T-helper 17 cell (primary cell): ENCODE measurements around the gene EYA4. TPM values are rescaled to one million over a fixed set of nuclear protein-coding genes. Genes with fewer than 3 reads are reported as not detected.

Source experiments
- ATAC-seq: fragments of 150-1000 bp; cut with Tn5 transposase; 2 replicates; pipeline ENCODE4 v1.10.0; 2021; ENCODE audit warnings: mild to moderate bottlenecking, moderate library complexity
- DNase-seq, 3 donors: peaks; one replicate each; pipeline versions ENCODE4 v3.0.0 to v3.0.0-alpha.2; 2020 to 2021
- H3K9me3 ChIP-seq: one replicate; pipeline ENCODE4 v1.7.0; 2013; ENCODE audit warnings: low read length, mild to moderate bottlenecking; ENCODE audit not compliant: control insufficient read depth, poor library complexity, severe bottlenecking
- H3K27ac Mint-ChIP-seq: one replicate; pipeline ENCODE4 v1.8.0; 2022; ENCODE audit warnings: mild to moderate bottlenecking, moderate library complexity, mixed read lengths
- H3K27me3 Mint-ChIP-seq: one replicate; pipeline ENCODE4 v1.8.0; 2022; ENCODE audit warnings: mixed read lengths
- H3K36me3 Mint-ChIP-seq: one replicate; pipeline ENCODE4 v1.8.0; 2022; ENCODE audit warnings: low read depth, mixed read lengths
- H3K4me1 Mint-ChIP-seq: one replicate; pipeline ENCODE4 v1.8.0; 2022; ENCODE audit warnings: mild to moderate bottlenecking, mixed read lengths
- H3K4me3 Mint-ChIP-seq: one replicate; pipeline ENCODE4 v1.8.0; 2022; ENCODE audit warnings: mild to moderate bottlenecking, moderate library complexity, mixed read lengths
- total RNA-seq, 4 donors: library from RNA in 2 of 4; stranded (reverse) in 2 of 4; gene quantifications; one replicate each; pipeline ENCODE4 v1.2.3 and lab custom pipeline; 2022 to 2026

EYA4 gene
- total RNA-seq, 2 donors from 2014 or later, result not detected

GRCh38 chr6:133355922-133356321, 114.8 kb downstream of the EYA4 start:
- no peak overlapping the region for H3K27ac Mint-ChIP-seq
- DNase-seq (no peak), ATAC-seq (no peak)
- no peaks in the 10 kb centered on the region for H3K4me1 Mint-ChIP-seq
- H3K27me3 Mint-ChIP-seq, result peaks cover 12% of the 10 kb centered on the region
- H3K4me3 Mint-ChIP-seq, result no peak overlapping the region
- no peaks in the 10 kb centered on the region for H3K9me3 ChIP-seq
- no peaks in the 10 kb centered on the region for H3K36me3 Mint-ChIP-seq

- Mint-ChIP-seq H3K36me3 (no peaks in the 10 kb centered on the region), H3K27ac (no peak overlapping the region), H3K4me3 (no peak overlapping the region), H3K4me1 (peaks cover 2% of the 10 kb centered on the region), H3K27me3 (no peaks in the 10 kb centered on the region)
- no peak for ATAC-seq
- no peaks in the 10 kb centered on the region for H3K9me3 ChIP-seq
- no peak for DNase-seq
Measured at GRCh38 chr6:133358574-133359150, 117.5 kb downstream of the EYA4 start.

- no peaks in the 10 kb centered on the region for H3K9me3 ChIP-seq
- DNase-seq, result no peak
- ATAC-seq, result no peak
- Mint-ChIP-seq H3K27me3 (no peaks in the 10 kb centered on the region), H3K4me1 (peaks cover 2% of the 10 kb centered on the region), H3K36me3 (no peaks in the 10 kb centered on the region), H3K4me3 (no peak overlapping the region), H3K27ac (no peak overlapping the region)
Measured at GRCh38 chr6:133359256-133359655, 118.1 kb downstream of the EYA4 start.

GRCh38 chr6:133359760-133360159, 118.6 kb downstream of the EYA4 start:
- DNase-seq (no peak), ATAC-seq (no peak)
- peaks cover 2% of the 10 kb centered on the region for H3K4me1 Mint-ChIP-seq
- H3K27me3 Mint-ChIP-seq, result no peaks in the 10 kb centered on the region
- H3K9me3 ChIP-seq, result no peaks in the 10 kb centered on the region
- no peak overlapping the region for H3K27ac Mint-ChIP-seq
- H3K36me3 Mint-ChIP-seq, result no peaks in the 10 kb centered on the region
- H3K4me3 Mint-ChIP-seq, result no peak overlapping the region

- H3K27me3 Mint-ChIP-seq, result no peaks in the 10 kb centered on the region
- H3K9me3 ChIP-seq, result no peaks in the 10 kb centered on the region
- no peaks in the 10 kb centered on the region for H3K36me3 Mint-ChIP-seq
- H3K4me3 Mint-ChIP-seq, result no peak overlapping the region
- H3K4me1 Mint-ChIP-seq, result peaks cover 2% of the 10 kb centered on the region
- H3K27ac Mint-ChIP-seq, result no peak overlapping the region
- ATAC-seq, result no peak
- DNase-seq, result no peak
Measured at GRCh38 chr6:133360194-133360593, 119.0 kb downstream of the EYA4 start.

GRCh38 chr6:133362813-133363212, 121.7 kb downstream of the EYA4 start:
- no peaks in the 10 kb centered on the region for H3K27me3 Mint-ChIP-seq
- H3K4me1 Mint-ChIP-seq, result peaks cover 2% of the 10 kb centered on the region
- DNase-seq, result no peak
- H3K9me3 ChIP-seq, result no peaks in the 10 kb centered on the region
- no peak overlapping the region for H3K27ac Mint-ChIP-seq
- H3K36me3 Mint-ChIP-seq, result no peaks in the 10 kb centered on the region
- ATAC-seq, result no peak
- no peak overlapping the region for H3K4me3 Mint-ChIP-seq

GRCh38 chr6:133368664-133369063, 127.5 kb downstream of the EYA4 start:
- H3K4me3 Mint-ChIP-seq, result no peak overlapping the region
- no peak overlapping the region for H3K27ac Mint-ChIP-seq
- H3K36me3 Mint-ChIP-seq, result no peaks in the 10 kb centered on the region
- H3K4me1 Mint-ChIP-seq, result no peaks in the 10 kb centered on the region
- no peaks in the 10 kb centered on the region for H3K27me3 Mint-ChIP-seq
- DNase-seq (no peak), ATAC-seq (no peak)
- H3K9me3 ChIP-seq, result no peaks in the 10 kb centered on the region

- Mint-ChIP-seq H3K4me1 (no peaks in the 10 kb centered on the region), H3K4me3 (no peak overlapping the region), H3K27me3 (no peaks in the 10 kb centered on the region), H3K36me3 (no peaks in the 10 kb centered on the region), H3K27ac (no peak overlapping the region)
- DNase-seq, result no peak
- no peaks in the 10 kb centered on the region for H3K9me3 ChIP-seq
- ATAC-seq, result no peak
Measured at GRCh38 chr6:133369773-133370272, 128.7 kb downstream of the EYA4 start.

- H3K4me1 Mint-ChIP-seq, result no peaks in the 10 kb centered on the region
Measured at GRCh38 chr6:133376743-133377142, 135.6 kb downstream of the EYA4 start.

GRCh38 chr6:133377219-133377618, 136.1 kb downstream of the EYA4 start:
- H3K9me3 ChIP-seq, result no peaks in the 10 kb centered on the region
- DNase-seq, result no peak
- Mint-ChIP-seq H3K27ac (no peak overlapping the region), H3K4me3 (no peak overlapping the region), H3K36me3 (no peaks in the 10 kb centered on the region), H3K4me1 (no peaks in the 10 kb centered on the region), H3K27me3 (peaks cover 13% of the 10 kb centered on the region)
- no peak for ATAC-seq

More at GRCh38 chr6:133376743-133377142, 135.6 kb downstream of the EYA4 start:
- H3K9me3 ChIP-seq, result no peaks in the 10 kb centered on the region
- ATAC-seq (no peak), DNase-seq (no peak)
- H3K36me3 Mint-ChIP-seq, result no peaks in the 10 kb centered on the region
- H3K4me3 Mint-ChIP-seq, result no peak overlapping the region
- H3K27ac Mint-ChIP-seq, result no peak overlapping the region
- H3K27me3 Mint-ChIP-seq, result peaks cover 9% of the 10 kb centered on the region

- no peak overlapping the region for H3K4me3 Mint-ChIP-seq
- ATAC-seq, result no peak
- H3K27ac Mint-ChIP-seq, result no peak overlapping the region
- H3K27me3 Mint-ChIP-seq, result peaks cover 14% of the 10 kb centered on the region
- DNase-seq, result no peak
- no peaks in the 10 kb centered on the region for H3K36me3 Mint-ChIP-seq
- no peaks in the 10 kb centered on the region for H3K4me1 Mint-ChIP-seq
- H3K9me3 ChIP-seq, result no peaks in the 10 kb centered on the region
Measured at GRCh38 chr6:133380047-133380446, 138.9 kb downstream of the EYA4 start.

GRCh38 chr6:133380723-133381122, 139.6 kb downstream of the EYA4 start:
- Mint-ChIP-seq H3K36me3 (no peaks in the 10 kb centered on the region), H3K27ac (no peak overlapping the region), H3K4me1 (no peaks in the 10 kb centered on the region), H3K27me3 (peaks cover 14% of the 10 kb centered on the region), H3K4me3 (no peak overlapping the region)
- DNase-seq (no peak), ATAC-seq (no peak)
- no peaks in the 10 kb centered on the region for H3K9me3 ChIP-seq

- no peaks in the 10 kb centered on the region for H3K4me1 Mint-ChIP-seq
- H3K36me3 Mint-ChIP-seq, result no peaks in the 10 kb centered on the region
- no peaks in the 10 kb centered on the region for H3K9me3 ChIP-seq
- H3K27me3 Mint-ChIP-seq, result peaks cover 5% of the 10 kb centered on the region
- no peak overlapping the region for H3K27ac Mint-ChIP-seq
- ATAC-seq (no peak), DNase-seq (no peak)
- no peak overlapping the region for H3K4me3 Mint-ChIP-seq
Measured at GRCh38 chr6:133388731-133389130, 147.6 kb downstream of the EYA4 start.

GRCh38 chr6:133390168-133390567, 149.0 kb downstream of the EYA4 start:
- H3K4me1 Mint-ChIP-seq, result no peaks in the 10 kb centered on the region
- no peak for ATAC-seq
- H3K36me3 Mint-ChIP-seq, result no peaks in the 10 kb centered on the region
- H3K9me3 ChIP-seq, result no peaks in the 10 kb centered on the region
- DNase-seq, result no peak
- no peak overlapping the region for H3K27ac Mint-ChIP-seq
- H3K27me3 Mint-ChIP-seq, result peaks cover 7% of the 10 kb centered on the region
- H3K4me3 Mint-ChIP-seq, result no peak overlapping the region
